Measurements from ENCODE around the gene POLR1A.

DNA sequence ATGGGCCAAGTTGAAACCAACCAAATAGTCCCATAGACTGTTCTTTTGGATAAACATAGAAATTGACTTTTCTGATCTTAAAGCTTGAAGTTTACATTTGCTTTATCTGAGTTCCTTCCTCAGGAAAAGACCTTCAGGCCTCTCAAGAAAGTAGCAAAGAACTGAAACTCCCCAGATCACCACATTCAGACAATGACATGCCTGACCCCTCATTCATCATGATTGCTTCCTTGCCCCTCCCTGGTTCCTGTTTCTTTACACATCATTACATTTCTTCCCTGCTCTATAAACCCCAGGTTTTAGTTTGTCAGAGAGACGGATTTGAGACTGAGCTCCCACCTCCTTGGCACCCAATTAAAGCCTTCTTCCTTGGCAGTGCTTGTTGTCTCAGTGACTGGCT lies 133.3 kb downstream of the POLR1A start:
- TF ChIP-seq FOSL1 (IDR thresholded peaks at IDR 0.05; ENCODE audit: insufficient read depth, low read depth, low read length) (no peak), POLR2AphosphoS5 (IDR thresholded peaks at IDR 0.05; ENCODE audit: low read depth, low read length) (no peak), CEBPB (IDR thresholded peaks at IDR 0.05; ENCODE audit: low read depth, low read length) (no peak), JUND (IDR thresholded peaks at IDR 0.05; ENCODE audit: low read length) (no peak), EZH2 (IDR thresholded peaks at IDR 0.05; ENCODE audit: low read depth, low read length, severe bottlenecking) (no peak), YY1 (IDR thresholded peaks at IDR 0.05; ENCODE audit: low read depth, low read length) (no peak), RFX5 (IDR thresholded peaks at IDR 0.05; ENCODE audit: borderline replicate concordance, low read depth, low read length) (no peak), RBBP5 (IDR thresholded peaks at IDR 0.05; ENCODE audit: borderline replicate concordance, low read depth, low read length) (no peak), POLR2A (IDR thresholded peaks at IDR 0.05; ENCODE audit: control extremely low read depth in 1 of 2, low read depth in 2 of 2, low read length in 2 of 2) (no peak), TEAD4 (IDR thresholded peaks at IDR 0.05; ENCODE audit: low read depth, low read length) (no peak), CHD2 (IDR thresholded peaks at IDR 0.05; ENCODE audit: low read length) (no peak), BRCA1 (IDR thresholded peaks at IDR 0.05; ENCODE audit: low read depth, low read length) (no peak), CBX5 (IDR thresholded peaks at IDR 0.05; ENCODE audit: low read depth, low read length) (no peak)
- TF ChIP-seq, protein P1, sequence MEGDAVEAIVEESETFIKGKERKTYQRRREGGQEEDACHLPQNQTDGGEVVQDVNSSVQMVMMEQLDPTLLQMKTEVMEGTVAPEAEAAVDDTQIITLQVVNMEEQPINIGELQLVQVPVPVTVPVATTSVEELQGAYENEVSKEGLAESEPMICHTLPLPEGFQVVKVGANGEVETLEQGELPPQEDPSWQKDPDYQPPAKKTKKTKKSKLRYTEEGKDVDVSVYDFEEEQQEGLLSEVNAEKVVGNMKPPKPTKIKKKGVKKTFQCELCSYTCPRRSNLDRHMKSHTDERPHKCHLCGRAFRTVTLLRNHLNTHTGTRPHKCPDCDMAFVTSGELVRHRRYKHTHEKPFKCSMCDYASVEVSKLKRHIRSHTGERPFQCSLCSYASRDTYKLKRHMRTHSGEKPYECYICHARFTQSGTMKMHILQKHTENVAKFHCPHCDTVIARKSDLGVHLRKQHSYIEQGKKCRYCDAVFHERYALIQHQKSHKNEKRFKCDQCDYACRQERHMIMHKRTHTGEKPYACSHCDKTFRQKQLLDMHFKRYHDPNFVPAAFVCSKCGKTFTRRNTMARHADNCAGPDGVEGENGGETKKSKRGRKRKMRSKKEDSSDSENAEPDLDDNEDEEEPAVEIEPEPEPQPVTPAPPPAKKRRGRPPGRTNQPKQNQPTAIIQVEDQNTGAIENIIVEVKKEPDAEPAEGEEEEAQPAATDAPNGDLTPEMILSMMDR (IDR thresholded peaks at IDR 0.05; ENCODE audit: control extremely low read depth in 1 of 3, insufficient read depth in 1 of 3, low read depth in 1 of 3, low read length in 3 of 3): no peak

Measured in H1 (cell line).